B cell (primary cell): Measurements from ENCODE around the gene CCDC146. TPM values are rescaled to one million over a fixed set of nuclear protein-coding genes. Genes with fewer than 3 reads are reported as not detected.

Experiments used
- ATAC-seq: fragments of 200-7000 bp; cut with Tn5 transposase; one replicate; pipeline ENCODE4 v1.10.0; 2021; ENCODE audit warnings: low read depth, mild to moderate bottlenecking, moderate number of reproducible peaks, moderate library complexity
- CTCF ChIA-PET: fragments of 350-600 bp; sonication (Branson Sonifier 250); formaldehyde crosslinking; loops from one replicate; lab custom pipeline; 2021; ENCODE audit warnings: antibody characterized with exemption, inconsistent platforms; lab: Charles Lee
- POLR2A ChIA-PET: fragments of 350-600 bp; sonication (Branson Sonifier 250); formaldehyde crosslinking; loops from one replicate; lab custom pipeline; 2021; ENCODE audit warnings: antibody characterized with exemption; lab: Charles Lee
- DNase-seq: peaks from one replicate; pipeline ENCODE4 v3.0.0; 2013
- H2AFZ ChIP-seq: 2 replicates; pipeline ENCODE4 v1.6.1; 2012; ENCODE audit warnings: mild to moderate bottlenecking, low read depth, low read length; ENCODE audit not compliant: insufficient read depth, poor library complexity, severe bottlenecking
- H3K27ac ChIP-seq, 2 donors: 1 replicate in 1 of 2; 2 replicates in 1 of 2; pipeline ENCODE4 v1.5.1; 2012 to 2013; ENCODE audit warnings: low read length in 2 of 2, mild to moderate bottlenecking in 2 of 2, moderate library complexity in 1 of 2
- H3K27me3 ChIP-seq, 4 experiments: fragments of 200-600 bp in 1 of 4; sonication (generic) in 1 of 4; replicated peaks in 1 of 4; 1 replicate in 2 of 4; 2 replicates in 2 of 4; pipeline versions ENCODE4 v1.6.1 to v1.7.0; 2013 to 2016; ENCODE audit warnings: low read length in 3 of 4, mild to moderate bottlenecking in 2 of 4, mixed read lengths in 1 of 4, moderate library complexity in 1 of 4; ENCODE audit not compliant: insufficient read depth in 4 of 4, control insufficient read depth in 3 of 4; ENCODE audit errors: control extremely low read depth in 1 of 4
- H3K36me3 ChIP-seq, 2 experiments: replicated peaks in 1 of 2; 1 replicate in 1 of 2; 2 replicates in 1 of 2; pipeline versions ENCODE4 v1.6.1 to v1.7.1; 2013; ENCODE audit warnings: low read length in 1 of 2; ENCODE audit not compliant: insufficient read depth in 2 of 2, control insufficient read depth in 1 of 2; ENCODE audit errors: control extremely low read depth in 1 of 2, extremely low read depth in 1 of 2
- H3K4me1 ChIP-seq, 2 donors: fragments of 200-600 bp in 1 of 2; sonication (generic) in 1 of 2; 1 replicate in 1 of 2; 2 replicates in 1 of 2; pipeline versions ENCODE4 v1.5.1 to v1.6.1; 2013 to 2017; ENCODE audit warnings: low read length in 2 of 2; ENCODE audit not compliant: control insufficient read depth in 2 of 2, insufficient read depth in 2 of 2
- H3K4me2 ChIP-seq: replicated peaks from 2 replicates; pipeline ENCODE3; 2012; ENCODE audit warnings: mild to moderate bottlenecking, low read depth, low read length; ENCODE audit not compliant: poor library complexity, severe bottlenecking
- H3K4me3 ChIP-seq, 5 experiments: fragments of 200-600 bp in 1 of 5; sonication (generic) in 1 of 5; 1 replicate in 3 of 5; 2 replicates in 2 of 5; pipeline versions ENCODE4 v1.5.1 to v1.7.0; 2011 to 2016; ENCODE audit warnings: low read length in 4 of 5, mild to moderate bottlenecking in 4 of 5, low read depth in 2 of 5, control low read depth in 1 of 5, moderate library complexity in 1 of 5; ENCODE audit not compliant: insufficient read depth in 1 of 5; ENCODE audit errors: control extremely low read depth in 1 of 5, extremely low read depth in 1 of 5
- H3K79me2 ChIP-seq: fragments of 200-600 bp; sonication (generic); one replicate; pipeline ENCODE4 v1.6.0; 2016; ENCODE audit warnings: low read length; ENCODE audit not compliant: control insufficient read depth, insufficient read depth
- H3K9ac ChIP-seq: fragments of 200-600 bp; sonication (generic); 2 replicates; pipeline ENCODE4 v1.6.1; 2017; ENCODE audit warnings: mild to moderate bottlenecking, low read length, moderate library complexity
- H3K9me3 ChIP-seq, 3 donors: one replicate each; pipeline versions ENCODE4 v1.6.1 to v1.7.1; 2013; ENCODE audit warnings: low read length in 2 of 3; ENCODE audit not compliant: control insufficient read depth in 2 of 3, insufficient read depth in 1 of 3; ENCODE audit errors: control extremely low read depth in 1 of 3
- H4K20me1 ChIP-seq: 2 replicates; pipeline ENCODE4 v1.6.0; 2012; ENCODE audit warnings: mild to moderate bottlenecking, low read length; ENCODE audit not compliant: insufficient read depth, control insufficient read depth, poor library complexity, severe bottlenecking
- H3K27ac Mint-ChIP-seq: one replicate; pipeline ENCODE4 v1.8.0; 2021; ENCODE audit warnings: mixed read lengths
- H3K27me3 Mint-ChIP-seq: one replicate; pipeline ENCODE4 v1.8.0; 2021; ENCODE audit warnings: mixed read lengths
- H3K4me1 Mint-ChIP-seq: one replicate; pipeline ENCODE4 v1.8.0; 2021; ENCODE audit warnings: mixed read lengths
- H3K4me3 Mint-ChIP-seq: one replicate; pipeline ENCODE4 v1.8.0; 2021; ENCODE audit warnings: mixed read lengths
- H3K9me3 Mint-ChIP-seq: one replicate; pipeline ENCODE4 v1.8.0; 2022; ENCODE audit warnings: mixed read lengths; ENCODE audit not compliant: insufficient read depth
- CTCF ChIP-seq: fragments of 200-600 bp; IDR thresholded peaks from one replicate; pipeline ENCODE4 v1.8.0; 2022; ENCODE audit warnings: antibody characterized with exemption, mild to moderate bottlenecking
- EZH2 ChIP-seq: IDR thresholded peaks from 2 replicates; pipeline ENCODE4 v1.6.1; 2012; ENCODE audit warnings: borderline replicate concordance, low read depth, mild to moderate bottlenecking, moderate library complexity, low read length; ENCODE audit not compliant: insufficient read depth, poor library complexity, severe bottlenecking
- WGBS: methylation state at CpG from one replicate; pipeline ENCODE4 v1.1.5; 2013; ENCODE audit warnings: missing lambda C conversion rate; ENCODE audit not compliant: insufficient coverage; 5-methylcytosine and 5-hydroxymethylcytosine counted together
- intact Hi-C: fragments of 100-400 bp; cut with micrococcal nuclease; formaldehyde crosslinking; loops from one replicate; pipeline ENCODE4 v1.10.0; 2022
- polyA plus RNA-seq: library from polyadenylated mRNA; depleted of rRNA; stranded (reverse); fragments of >200 nt; gene quantifications from 2 replicates; pipeline ENCODE4 v1.2.3, GENCODE V29; 2012
- total RNA-seq, 2 donors: library from RNA; stranded (reverse); fragments of 120-200 nt in 1 of 2; gene quantifications; 1 replicate in 1 of 2; 2 replicates in 1 of 2; pipeline versions ENCODE4 v1.2.3 to v1.2.4, GENCODE V29; 2013 to 2022

CCDC146 gene
- total and polyA plus RNA-seq, 2 donors (not counting 1 experiment from before 2014, with no cell fraction given): 5.6 to 8.5 TPM

DNA sequence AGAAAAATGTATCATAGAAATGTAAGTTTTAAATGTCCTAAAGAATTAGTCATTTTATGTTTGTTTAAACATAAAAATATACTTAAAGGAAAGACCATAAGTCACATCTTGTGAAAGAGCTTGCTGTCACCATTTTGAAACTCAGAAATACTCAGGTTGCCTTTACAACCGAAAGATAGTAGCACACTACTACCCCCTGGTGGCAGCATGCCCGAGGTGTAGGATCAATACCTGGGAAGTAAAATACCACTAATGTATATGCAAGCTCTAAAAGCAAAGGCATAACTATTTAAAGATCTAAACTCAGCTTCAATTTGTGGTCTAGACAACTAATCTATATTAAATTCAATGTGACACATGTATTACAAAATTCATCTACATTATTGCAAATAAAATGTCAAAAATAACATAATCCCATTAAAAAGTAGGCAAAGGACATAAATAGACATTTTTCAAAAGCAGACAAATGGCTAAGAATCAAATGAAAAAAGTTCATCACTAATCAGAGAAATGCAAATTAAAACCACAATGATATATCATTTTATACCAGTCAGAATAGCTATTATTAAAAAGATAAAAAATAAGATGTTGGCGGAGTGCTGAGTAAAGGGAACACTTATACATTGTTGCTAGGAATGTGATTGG is 124.9 kb downstream of the CCDC146 start:
- Histone ChIP-seq H3K4me2 (no peak overlapping the region), H3K27ac (no peak overlapping the region), H3K9me3 (no peaks in the 10 kb centered on the region), H3K4me3 (no peak overlapping the region), H3K36me3 (no peaks in the 10 kb centered on the region), H2AFZ (no peak overlapping the region), H3K9ac (no peak overlapping the region), H4K20me1 (no peaks in the 10 kb centered on the region), H3K27me3 (no peaks in the 10 kb centered on the region), H3K4me1 (no peaks in the 10 kb centered on the region), H3K79me2 (no peaks in the 10 kb centered on the region)
- POLR2A ChIA-PET: interaction anchor here (1.1 kb wide), 1 partner anchor 84 kb away, joined by 3 read pairs; no protein-coding TSS in a partner anchor
- no CpG with 5 or more reads among the region's 3 CpGs for WGBS
- TF ChIP-seq CTCF (peak; percentile 97), EZH2 (no peak)
- ATAC-seq (peak; percentile 98), DNase-seq (peak; percentile 88)
- CTCF ChIA-PET: interaction anchor here (0.6 to 6.8 kb wide), 38 partner anchors 9 to 1070 kb away, joined by 3 to 123 read pairs (median 5); partner anchors contain the start of genes CCDC146, FGL2 and POMZP3
- Mint-ChIP-seq H3K27ac (no peak overlapping the region), H3K4me1 (no peaks in the 10 kb centered on the region), H3K27me3 (no peaks in the 10 kb centered on the region), H3K4me3 (no peak overlapping the region), H3K9me3 (no peaks in the 10 kb centered on the region)
- intact Hi-C loops: loop anchor here (1.0 to 2.0 kb wide), 4 partner anchors 21 to 125 kb away; partner anchors contain the start of gene CCDC146

GRCh38 chr7:77248154-77248553 is 125.7 kb downstream of the CCDC146 start:
- CTCF ChIA-PET: interaction anchor here (0.9 to 6.8 kb wide), 15 partner anchors 10 to 621 kb away, joined by 3 to 123 read pairs (median 10); partner anchors contain the start of genes CCDC146, FGL2 and POMZP3
- ATAC-seq (no peak), DNase-seq (no peak)
- no peaks in the 10 kb centered on the region for H3K4me1 Mint-ChIP-seq
- Histone ChIP-seq H3K27me3 (no peaks in the 10 kb centered on the region), H3K9ac (no peak overlapping the region), H3K36me3 (no peaks in the 10 kb centered on the region), H3K4me1 (no peaks in the 10 kb centered on the region), H3K27ac (no peak overlapping the region), H4K20me1 (no peaks in the 10 kb centered on the region), H3K4me2 (no peak overlapping the region), H3K79me2 (no peaks in the 10 kb centered on the region), H2AFZ (no peak overlapping the region), H3K9me3 (no peaks in the 10 kb centered on the region), H3K4me3 (no peak overlapping the region)
- POLR2A ChIA-PET: interaction anchor here (1.1 kb wide), 1 partner anchor 83 kb away, joined by 3 read pairs; no protein-coding TSS in a partner anchor
- no peaks in the 10 kb centered on the region for H3K27me3 Mint-ChIP-seq
- intact Hi-C loops: no loop called here
- no peak overlapping the region for H3K4me3 Mint-ChIP-seq
- TF ChIP-seq CTCF: no peak
- TF ChIP-seq EZH2: no peak
- WGBS: no CpG with 5 or more reads among the region's 3 CpGs
- H3K9me3 Mint-ChIP-seq: no peaks in the 10 kb centered on the region
- H3K27ac Mint-ChIP-seq: no peak overlapping the region
